Panc1 (cell line): ENCODE data around the gene ADGRG2.
A peak's percentile ranks its signal among the peaks of the same experiment; 100 is the strongest.

Experiments used
- POLR2AphosphoS5 ChIP-seq: IDR thresholded peaks from 2 replicates; pipeline ENCODE4 v1.6.1; 2012; ENCODE audit warnings: mild to moderate bottlenecking, low read depth, low read length, moderate library complexity
- TCF7L2 ChIP-seq: IDR thresholded peaks from 2 replicates; pipeline ENCODE4 v1.6.1; 2011; ENCODE audit warnings: mild to moderate bottlenecking, low read depth, low read length, inconsistent platforms
- TF ChIP-seq, protein P1 (sequence below): fragments of 450-650 bp; IDR thresholded peaks from 2 replicates; pipeline ENCODE4 v1.5.1; 2017; ENCODE audit warnings: mild to moderate bottlenecking

DNA sequence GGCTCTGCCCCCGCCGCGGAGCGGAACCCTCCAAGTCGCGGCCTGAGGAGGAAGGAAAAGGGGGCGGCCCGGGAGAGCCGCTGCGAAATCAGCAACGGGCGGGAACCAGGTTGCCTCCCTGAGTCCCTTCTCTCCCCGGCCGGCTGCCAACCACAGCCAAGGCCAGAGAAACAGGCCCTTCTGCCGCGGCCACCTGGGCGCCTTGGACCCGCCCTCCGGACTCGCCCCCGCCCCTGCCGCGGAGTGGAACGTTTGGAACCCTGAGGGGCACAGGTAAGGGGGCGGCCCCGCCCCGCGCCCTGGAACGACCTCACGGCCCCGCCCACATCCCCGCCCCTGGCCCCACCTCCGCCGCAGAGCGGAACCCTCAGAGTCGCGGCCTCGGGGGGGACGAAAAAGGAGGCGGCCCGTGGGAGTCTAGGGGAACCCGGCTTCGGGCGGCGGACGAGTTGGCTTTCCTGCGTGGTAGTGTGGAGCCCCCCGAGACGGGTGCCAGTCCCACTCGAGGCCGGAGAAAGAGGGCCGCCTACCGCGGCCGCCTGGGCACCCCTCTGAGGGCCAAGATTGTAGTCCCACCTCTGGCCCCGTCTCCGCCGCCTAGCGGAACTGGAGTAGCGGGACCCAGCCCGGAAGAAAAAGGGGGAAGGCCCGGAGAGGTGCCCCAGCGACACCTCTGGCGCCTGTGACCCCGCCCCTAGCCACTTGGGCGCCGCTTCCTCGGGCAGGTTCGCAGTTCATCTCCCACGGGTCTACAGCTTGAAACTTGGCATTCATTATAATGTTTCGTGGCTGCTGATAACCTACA lies 137.7 kb downstream of the ADGRG2 start:
- TF ChIP-seq, protein P1, sequence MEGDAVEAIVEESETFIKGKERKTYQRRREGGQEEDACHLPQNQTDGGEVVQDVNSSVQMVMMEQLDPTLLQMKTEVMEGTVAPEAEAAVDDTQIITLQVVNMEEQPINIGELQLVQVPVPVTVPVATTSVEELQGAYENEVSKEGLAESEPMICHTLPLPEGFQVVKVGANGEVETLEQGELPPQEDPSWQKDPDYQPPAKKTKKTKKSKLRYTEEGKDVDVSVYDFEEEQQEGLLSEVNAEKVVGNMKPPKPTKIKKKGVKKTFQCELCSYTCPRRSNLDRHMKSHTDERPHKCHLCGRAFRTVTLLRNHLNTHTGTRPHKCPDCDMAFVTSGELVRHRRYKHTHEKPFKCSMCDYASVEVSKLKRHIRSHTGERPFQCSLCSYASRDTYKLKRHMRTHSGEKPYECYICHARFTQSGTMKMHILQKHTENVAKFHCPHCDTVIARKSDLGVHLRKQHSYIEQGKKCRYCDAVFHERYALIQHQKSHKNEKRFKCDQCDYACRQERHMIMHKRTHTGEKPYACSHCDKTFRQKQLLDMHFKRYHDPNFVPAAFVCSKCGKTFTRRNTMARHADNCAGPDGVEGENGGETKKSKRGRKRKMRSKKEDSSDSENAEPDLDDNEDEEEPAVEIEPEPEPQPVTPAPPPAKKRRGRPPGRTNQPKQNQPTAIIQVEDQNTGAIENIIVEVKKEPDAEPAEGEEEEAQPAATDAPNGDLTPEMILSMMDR, result peak; percentile 27; the same call in 1 of the 2 replicates
- TF ChIP-seq POLR2AphosphoS5, result 0 out of 2 replicates have a peak, but pooled peaks have one; percentile 33
- TF ChIP-seq TCF7L2, result no peak
